Lower leg skin (tissue), 4 donors: Measurements from ENCODE around the gene SOX5. TPM values are rescaled to one million over a fixed set of nuclear protein-coding genes. Genes with fewer than 3 reads are reported as not detected.

ENCODE experiments used
- DNase-seq, 2 donors: peaks; one replicate each; pipeline ENCODE4 v3.0.0-alpha.2; 2019; ENCODE audit warnings: low spot score in 2 of 2
- H3K4me3 ChIP-seq: fragments of 200-600 bp; sonication (generic); 2 replicates; pipeline ENCODE4 v1.5.1; 2017; ENCODE audit warnings: mild to moderate bottlenecking, low read depth; ENCODE audit not compliant: poor library complexity, severe bottlenecking
- POLR2A ChIP-seq, 2 donors: fragments of 450-650 bp; IDR thresholded peaks; one replicate each; pipeline ENCODE4 v1.6.1; 2016 to 2017; ENCODE audit warnings: antibody characterized with exemption in 2 of 2, mild to moderate bottlenecking in 1 of 2, moderate library complexity in 1 of 2
- WGBS, 2 donors: methylation state at CpG; one replicate each; pipeline ENCODE4 v1.1.5; 2018; 5-methylcytosine and 5-hydroxymethylcytosine counted together
- intact Hi-C: fragments of 100-400 bp; cut with DNase I; formaldehyde crosslinking; loops from one replicate; pipeline ENCODE4 v1.15.0; 2023; ENCODE audit warnings: low total_unique reads
- total RNA-seq, 4 donors: library from RNA; depleted of rRNA; stranded (reverse); fragments of >200 nt; gene quantifications; one replicate each; pipeline ENCODE4 v1.1.0, GENCODE V29; 2016
- TF ChIP-seq, protein P1 (sequence below), 3 donors: fragments of 450-650 bp; IDR thresholded peaks; one replicate each; pipeline ENCODE4 v1.5.1; 2016; ENCODE audit warnings: antibody characterized with exemption in 3 of 3, mild to moderate bottlenecking in 3 of 3, moderate library complexity in 2 of 3

The SOX5 gene
- total RNA-seq, 4 donors from 2014 or later, result 23.7 to 59.7 (median 33.6) TPM

- TF ChIP-seq POLR2A (IDR thresholded peaks at IDR 0.05), result no peak
- TF ChIP-seq, protein P1, sequence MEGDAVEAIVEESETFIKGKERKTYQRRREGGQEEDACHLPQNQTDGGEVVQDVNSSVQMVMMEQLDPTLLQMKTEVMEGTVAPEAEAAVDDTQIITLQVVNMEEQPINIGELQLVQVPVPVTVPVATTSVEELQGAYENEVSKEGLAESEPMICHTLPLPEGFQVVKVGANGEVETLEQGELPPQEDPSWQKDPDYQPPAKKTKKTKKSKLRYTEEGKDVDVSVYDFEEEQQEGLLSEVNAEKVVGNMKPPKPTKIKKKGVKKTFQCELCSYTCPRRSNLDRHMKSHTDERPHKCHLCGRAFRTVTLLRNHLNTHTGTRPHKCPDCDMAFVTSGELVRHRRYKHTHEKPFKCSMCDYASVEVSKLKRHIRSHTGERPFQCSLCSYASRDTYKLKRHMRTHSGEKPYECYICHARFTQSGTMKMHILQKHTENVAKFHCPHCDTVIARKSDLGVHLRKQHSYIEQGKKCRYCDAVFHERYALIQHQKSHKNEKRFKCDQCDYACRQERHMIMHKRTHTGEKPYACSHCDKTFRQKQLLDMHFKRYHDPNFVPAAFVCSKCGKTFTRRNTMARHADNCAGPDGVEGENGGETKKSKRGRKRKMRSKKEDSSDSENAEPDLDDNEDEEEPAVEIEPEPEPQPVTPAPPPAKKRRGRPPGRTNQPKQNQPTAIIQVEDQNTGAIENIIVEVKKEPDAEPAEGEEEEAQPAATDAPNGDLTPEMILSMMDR (IDR thresholded peaks at IDR 0.05), result no peak
- no peak for DNase-seq
- intact Hi-C loops, result no loop called here
- no peak overlapping the region for H3K4me3 ChIP-seq
- WGBS, 2 donors, result 61 to 66% methylated on average over 2 of the region's 2 CpGs
These were observed 373.1 kb downstream of the SOX5 start for GRCh38 chr12:23576372-23576771.

DNA sequence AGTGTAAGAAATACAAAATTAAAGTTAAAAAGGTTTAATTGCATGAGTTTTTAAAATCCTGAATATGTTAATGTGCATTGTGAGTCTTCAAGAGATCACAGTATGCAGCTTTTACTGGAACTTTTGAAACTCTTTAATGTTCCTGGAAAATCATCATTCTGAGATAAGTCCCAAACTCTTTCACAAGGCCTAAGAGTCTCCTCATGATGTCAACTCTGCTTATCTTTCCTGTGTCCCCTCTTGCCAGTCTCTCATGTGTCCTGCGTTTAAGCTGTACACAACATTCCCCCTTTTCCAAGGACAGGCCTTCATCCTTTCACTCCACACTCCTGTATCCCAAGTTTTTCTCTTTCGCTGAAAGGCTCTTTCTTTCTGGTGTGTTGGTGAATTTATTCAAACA is 380.1 kb downstream of the SOX5 start:
- no peak for TF ChIP-seq POLR2A (IDR thresholded peaks at IDR 0.05)
- TF ChIP-seq, protein P1 (IDR thresholded peaks at IDR 0.05), result no peak
- intact Hi-C loops, result no loop called here
- WGBS, 2 donors, result 98 to 100% methylated on average over 2 of the region's 2 CpGs
- no peak overlapping the region for H3K4me3 ChIP-seq
- DNase-seq, result no peak

DNA sequence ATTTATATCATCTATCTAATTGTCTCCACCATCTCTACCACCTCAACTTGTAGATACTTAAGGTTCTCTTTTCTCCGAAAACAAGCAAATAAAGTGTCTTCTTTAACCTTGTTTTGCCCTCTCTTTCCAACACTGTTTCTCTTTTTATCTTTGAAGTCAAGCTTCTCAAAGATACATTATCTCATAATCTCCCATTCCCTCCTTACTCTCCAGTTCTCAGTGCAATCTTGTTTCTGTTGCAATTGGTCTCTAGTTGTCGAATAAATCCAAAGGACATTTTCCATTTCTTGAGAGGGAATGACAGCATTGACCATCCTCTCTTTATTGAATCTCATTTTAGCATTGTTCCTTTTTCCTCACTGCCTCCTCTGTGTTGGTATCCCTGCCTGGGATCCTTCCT is 383.3 kb downstream of the SOX5 start:
- TF ChIP-seq, protein P1 (IDR thresholded peaks at IDR 0.05), result no peak
- H3K4me3 ChIP-seq, result no peak overlapping the region
- 47 to 48% methylated on average over 2 of the region's 2 CpGs for WGBS, 2 donors
- intact Hi-C loops, result no loop called here
- no peak for DNase-seq

GRCh38 chr12:23564451-23565152 is 384.9 kb downstream of the SOX5 start:
- intact Hi-C loops, result no loop called here
- no peak for DNase-seq
- 27 to 32% methylated on average over 8 of the region's 8 CpGs for WGBS, 2 donors
- H3K4me3 ChIP-seq, result no peak overlapping the region
- TF ChIP-seq, protein P1 (IDR thresholded peaks at IDR 0.05), result no peak
- TF ChIP-seq POLR2A (IDR thresholded peaks at IDR 0.05), result no peak

DNA sequence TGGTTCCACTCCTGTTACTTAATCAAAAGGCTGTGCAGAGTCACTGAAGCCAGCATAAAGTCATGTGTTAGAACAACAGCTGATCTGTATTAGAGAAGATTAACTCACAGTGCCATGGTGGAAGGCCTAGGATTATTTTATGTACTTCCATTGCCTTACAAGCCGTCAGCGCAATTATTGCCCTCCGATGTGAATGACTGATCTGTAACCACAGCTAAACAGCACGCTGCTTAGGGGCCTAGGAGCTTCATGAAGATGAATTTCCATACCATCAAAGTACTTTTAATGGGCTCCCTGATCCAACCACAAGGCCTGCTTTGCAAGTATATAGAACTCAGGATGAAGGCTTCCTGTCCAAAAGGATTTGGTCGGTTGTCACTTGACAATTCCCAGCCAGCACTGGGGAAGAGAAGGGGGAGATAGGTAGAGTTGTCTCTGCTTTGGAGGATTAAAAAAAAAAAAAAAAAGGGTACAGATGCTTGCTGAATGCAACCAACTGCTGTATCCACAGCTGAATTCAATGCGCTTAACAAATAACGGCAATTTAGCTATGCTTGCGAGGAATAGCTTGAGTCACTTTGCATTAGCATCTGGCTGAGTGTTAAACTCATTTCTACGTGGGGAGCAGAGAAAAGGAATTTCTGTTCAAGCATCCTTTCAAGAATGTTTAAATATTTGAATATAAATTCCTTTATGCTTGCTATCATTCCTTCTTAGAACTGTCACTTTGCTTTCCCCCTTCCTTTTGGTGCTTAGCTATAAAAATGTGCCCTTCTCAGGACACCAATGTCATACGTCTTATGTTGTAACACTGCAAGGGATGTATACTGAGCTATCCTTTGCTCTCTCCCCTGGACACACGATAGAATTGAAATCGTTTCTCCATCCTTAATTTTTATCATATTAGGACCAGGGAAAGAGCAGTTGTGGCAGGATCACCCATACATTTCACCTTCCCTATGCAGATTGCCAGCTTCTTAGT is 387.8 kb downstream of the SOX5 start:
- no peak overlapping the region for H3K4me3 ChIP-seq
- intact Hi-C loops, result no loop called here
- 83% methylated on average over 12 of the region's 12 CpGs for WGBS, 2 donors
- TF ChIP-seq, protein P1 (IDR thresholded peaks at IDR 0.05), result no peak
- TF ChIP-seq POLR2A (IDR thresholded peaks at IDR 0.05), result no peak
- no peak for DNase-seq
